Stimulated activated CD8-positive, alpha-beta memory T cell treated with anti-CD3 and anti-CD28 coated beads, Interleukin-2, amount 100 ng/mL, for 48 hours (primary cell): ENCODE data around the gene WDR70.
"Not testable (repeated sequence)": the region's sequence is repeated elsewhere in the genome, so short reads cannot be mapped to it uniquely, and the experiment has no call there.

Experiments used
- DNase-seq, 2 donors: peaks; one replicate each; pipeline ENCODE4 v3.0.0-alpha.2; 2020; ENCODE audit warnings: low read depth in 2 of 2

WDR70 gene

DNA sequence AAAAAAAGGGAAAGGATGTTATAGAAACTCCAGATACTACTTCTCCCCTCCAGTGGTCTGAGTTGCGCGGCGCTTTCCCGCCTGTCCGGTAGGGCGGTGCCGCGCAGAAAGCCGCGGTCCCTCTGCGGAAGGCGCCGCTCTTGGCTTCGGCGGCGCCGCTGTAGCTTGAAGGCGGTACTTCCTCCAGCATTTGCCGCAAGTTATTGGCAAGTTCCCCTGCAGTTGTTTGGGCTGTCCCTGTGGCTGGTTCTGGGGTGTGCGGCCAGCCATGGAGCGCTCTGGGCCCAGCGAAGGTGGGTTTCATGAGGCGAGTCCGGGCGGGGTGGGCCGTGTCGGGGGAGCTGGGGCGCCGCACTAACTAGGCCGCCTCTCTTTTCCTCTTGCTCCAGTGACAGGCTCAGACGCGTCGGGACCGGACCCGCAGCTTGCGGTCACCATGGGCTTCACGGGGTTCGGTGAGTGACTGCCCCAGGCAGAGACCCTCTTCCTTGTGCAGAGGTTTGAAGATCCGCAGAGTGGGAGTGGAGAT is at the start of gene WDR70:
TSS of gene WDR70 (plus strand) at position 219 of the 529 bp plus-strand sequence. CDS start at position 269, 50 bp downstream.
- DNase-seq, result peak; percentile 73

GRCh38 chr5:37334754-37335153 is 44.4 kb upstream of the WDR70 start:
- DNase-seq, result not testable (repeated sequence)

GRCh38 chr5:37342741-37343140 is 36.4 kb upstream of the WDR70 start:
- DNase-seq, result not testable (repeated sequence)

DNA sequence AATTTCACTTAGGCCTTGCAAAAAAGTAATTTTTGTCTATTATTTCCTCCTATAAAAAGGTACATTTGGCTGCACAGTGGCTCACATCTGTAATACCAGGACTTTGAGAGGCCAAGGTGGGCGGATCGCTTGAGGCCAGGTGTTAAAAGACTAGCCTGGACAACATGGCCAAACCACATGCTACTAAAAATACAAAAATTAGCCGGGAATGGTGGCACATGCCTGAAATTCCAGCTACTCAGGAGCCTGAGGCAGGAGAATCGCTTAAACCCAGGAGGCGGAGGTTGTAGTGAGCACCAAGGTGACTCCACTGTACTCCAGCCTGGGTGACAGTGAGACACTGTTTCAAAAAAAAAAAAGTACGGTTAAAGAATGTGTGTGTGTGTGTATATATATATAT is 24.0 kb upstream of the WDR70 start:
- no peak for DNase-seq

DNA sequence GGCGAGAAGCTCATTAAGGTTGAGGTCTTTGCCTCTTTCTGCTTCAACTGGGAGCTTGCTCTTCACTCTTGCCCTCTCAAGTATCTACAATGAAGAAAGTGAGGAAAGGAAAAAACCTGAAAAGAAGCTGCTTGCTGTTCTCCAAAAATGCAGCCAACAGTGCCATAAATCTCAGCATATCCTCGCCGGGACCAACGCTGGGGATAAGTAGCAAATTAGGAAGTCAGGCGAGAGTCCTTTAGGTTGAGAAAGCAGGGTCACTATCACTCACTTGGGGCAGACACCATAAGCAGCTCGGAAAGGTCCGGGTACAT is 8.6 kb upstream of the WDR70 start:
- no peak for DNase-seq

- DNase-seq, result peak; percentile 78 to 86
These were observed 8.0 kb upstream of the WDR70 start, which contains the start of gene NUP155 for GRCh38 chr5:37370864-37371726. TSS of gene NUP155 (minus strand) at chr5:37371106. CDS start at chr5:37370977, 129 bp downstream.

DNA sequence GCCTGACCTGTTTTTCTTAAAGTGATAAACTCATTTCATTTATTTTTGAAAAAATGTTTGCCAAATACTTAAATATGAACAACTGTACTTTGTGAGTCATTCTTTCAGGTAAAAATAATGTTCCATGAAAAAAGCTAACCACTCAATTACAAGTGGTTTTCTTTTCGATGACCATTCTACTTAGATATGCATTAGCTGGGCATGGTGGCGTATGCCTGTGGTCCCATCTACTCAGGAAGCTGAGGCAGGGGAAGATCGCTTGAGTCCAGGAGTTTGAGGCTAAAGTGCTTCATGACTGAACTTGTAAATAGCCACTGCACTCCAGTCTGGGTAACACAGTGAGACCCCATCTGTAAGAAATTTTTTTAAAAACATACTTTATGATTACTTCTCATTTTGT is 4.0 kb upstream of the WDR70 start:
- DNase-seq, result no peak

DNA sequence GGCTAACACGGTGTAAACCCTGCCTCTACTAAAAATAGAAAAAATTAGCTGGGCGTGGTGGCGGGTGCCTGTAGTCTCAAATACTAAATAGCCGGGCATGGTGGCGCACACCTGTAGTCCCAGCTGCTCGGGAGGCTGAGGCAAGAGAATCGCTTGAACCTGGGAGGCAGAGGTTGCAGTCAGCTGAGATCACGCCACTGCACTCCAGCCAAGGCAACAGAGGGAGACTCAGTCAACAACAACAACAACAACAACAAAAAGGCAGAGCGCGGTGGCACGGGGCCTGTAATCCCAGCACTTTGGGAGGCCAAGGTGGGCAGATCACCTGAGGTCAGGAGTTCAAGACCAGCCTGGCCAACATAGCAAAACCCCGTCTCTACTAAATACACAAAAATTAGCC is 1.1 kb upstream of the WDR70 start:
- DNase-seq, result not testable (repeated sequence)

DNA sequence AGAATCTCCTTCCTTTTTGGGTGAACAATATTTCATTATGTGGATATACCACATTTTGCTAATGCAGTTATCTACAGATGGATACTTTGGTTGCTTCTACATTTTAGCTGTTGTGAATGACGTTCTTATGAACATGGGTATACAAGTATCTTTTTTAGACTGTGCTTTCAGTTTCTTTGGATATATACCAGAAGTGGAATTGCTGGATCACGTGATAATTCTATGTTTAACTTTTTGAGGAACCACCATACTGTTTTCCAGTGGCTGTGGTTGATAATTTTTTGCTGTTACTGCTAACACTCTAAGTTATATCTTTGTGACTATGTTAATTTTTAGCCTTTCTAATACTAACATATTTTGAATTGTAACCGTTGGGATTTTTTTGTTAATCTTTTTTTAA is 12.5 kb downstream of the WDR70 start:
- no peak for DNase-seq

- DNase-seq, result no peak
These were observed 17.2 kb downstream of the WDR70 start for GRCh38 chr5:37396352-37396751.

DNA sequence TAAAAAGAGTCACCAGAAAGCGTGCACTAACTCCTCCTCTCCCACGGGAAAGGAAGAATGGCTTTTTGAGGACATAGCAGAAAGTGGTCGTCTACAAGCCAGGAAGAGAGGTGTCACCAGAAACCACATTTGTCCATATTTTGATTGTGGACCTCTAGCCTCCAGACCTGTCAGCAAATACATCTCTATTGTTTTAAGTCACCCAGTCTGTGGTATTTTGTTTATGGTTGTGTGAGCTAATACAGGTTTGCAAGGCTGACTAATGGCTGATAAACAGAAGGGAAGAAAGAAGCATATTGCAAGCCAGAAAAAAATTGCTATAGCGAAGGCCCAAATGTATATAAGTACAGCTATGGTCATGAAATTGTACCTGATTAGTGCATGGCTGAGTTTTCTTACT is 21.4 kb downstream of the WDR70 start:
- DNase-seq, result no peak

- no peak for DNase-seq
These were observed 33.4 kb downstream of the WDR70 start for GRCh38 chr5:37412515-37412914.

- not testable (repeated sequence) for DNase-seq
These were observed 36.3 kb downstream of the WDR70 start for GRCh38 chr5:37415456-37415855.

DNA sequence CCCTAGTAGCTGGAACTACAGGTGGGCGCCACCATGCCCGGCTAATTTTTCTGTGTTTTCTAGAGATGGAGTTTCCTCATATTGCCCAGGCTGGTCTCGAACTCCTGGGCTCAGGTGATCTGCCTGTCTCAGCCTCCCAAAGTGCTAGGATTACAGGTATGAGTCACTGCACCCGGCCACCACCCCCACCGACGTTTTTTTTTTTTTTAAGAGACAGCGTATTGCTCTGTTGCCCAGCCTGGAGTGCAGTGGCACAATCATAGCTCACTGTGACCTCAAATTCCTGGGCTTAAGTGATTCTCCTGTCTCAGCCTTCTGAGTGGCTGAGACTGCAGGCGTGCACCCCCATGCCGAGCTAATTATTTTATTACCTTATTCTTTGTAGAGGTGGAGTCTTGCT is 38.2 kb downstream of the WDR70 start:
- no peak for DNase-seq

DNA sequence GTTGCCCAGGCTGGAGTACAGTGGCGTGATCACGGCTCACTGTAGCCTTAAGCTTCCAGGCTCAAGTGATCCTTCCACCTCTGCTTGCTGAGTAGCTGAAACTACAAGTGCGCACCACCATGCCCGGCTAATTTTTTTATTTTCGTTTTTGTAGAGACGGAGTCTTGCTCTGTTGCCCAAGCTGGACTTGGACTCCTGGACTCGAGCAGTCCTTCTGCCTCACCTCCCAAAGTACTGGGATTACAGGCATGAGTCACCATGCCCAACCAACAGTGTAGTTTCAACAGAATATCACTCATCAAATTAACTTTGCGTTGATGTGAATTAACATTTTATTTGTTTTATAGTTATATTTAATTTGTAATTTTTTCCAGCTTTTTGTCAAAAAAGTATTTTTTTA is 45.3 kb downstream of the WDR70 start:
- no peak for DNase-seq

DNA sequence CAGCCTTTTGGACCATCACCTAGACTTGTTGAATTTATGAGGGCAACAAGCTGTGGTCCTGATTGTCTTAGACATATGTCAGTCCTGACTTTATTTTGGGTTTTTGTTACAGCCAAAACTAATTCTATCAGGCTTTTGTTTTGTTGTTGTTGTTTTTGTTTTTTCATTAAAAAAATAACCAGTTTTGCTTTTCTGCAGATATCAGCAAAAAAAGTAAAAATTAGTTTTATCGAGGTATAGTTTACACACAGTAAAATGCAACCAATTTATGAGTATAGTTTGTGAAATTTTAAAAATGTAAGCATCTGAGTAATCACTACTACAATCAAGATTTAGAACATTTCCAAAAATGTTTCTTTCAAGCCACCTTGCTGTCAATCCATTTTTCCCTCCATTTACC is 48.9 kb downstream of the WDR70 start:
- DNase-seq, result no peak

- no peak for DNase-seq
These were observed 56.1 kb downstream of the WDR70 start for GRCh38 chr5:37435261-37435660.

DNA sequence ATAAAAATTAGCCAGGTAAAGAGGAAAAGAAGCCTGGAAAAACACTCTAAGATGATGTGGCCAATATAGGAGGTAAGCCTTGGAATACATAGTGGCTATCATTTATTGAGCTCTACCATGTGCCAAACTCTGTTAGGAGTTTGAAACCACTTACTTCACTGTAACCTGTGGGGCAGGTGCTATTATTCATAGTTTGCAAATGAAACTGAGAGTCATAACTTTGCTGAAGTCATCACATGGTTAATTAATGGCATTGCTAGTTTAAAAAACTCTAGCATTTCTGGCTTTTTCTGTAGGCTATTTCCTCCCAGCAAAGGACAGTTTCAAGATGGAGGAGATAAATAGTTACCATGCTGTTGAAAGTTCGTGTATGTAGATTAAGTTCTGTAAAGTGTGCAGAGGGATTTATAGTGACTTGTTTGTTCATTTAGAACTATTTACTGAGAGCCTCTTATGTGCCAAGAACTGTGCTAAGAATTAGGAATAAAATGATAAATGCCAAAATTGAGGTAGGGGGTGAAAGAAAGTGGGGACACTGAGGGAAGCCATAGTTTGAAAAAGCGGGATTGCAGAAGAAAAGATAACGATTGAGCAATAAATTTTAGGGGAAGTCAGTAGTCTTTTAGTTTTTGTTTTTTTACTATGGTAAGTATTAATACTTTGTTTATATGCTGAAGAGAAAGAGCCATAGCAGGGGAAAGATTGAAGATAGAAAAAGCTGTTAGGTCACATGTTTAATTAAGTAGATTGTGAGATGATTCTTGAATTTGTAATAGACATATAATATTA is 57.2 kb downstream of the WDR70 start:
- no peak for DNase-seq

DNA sequence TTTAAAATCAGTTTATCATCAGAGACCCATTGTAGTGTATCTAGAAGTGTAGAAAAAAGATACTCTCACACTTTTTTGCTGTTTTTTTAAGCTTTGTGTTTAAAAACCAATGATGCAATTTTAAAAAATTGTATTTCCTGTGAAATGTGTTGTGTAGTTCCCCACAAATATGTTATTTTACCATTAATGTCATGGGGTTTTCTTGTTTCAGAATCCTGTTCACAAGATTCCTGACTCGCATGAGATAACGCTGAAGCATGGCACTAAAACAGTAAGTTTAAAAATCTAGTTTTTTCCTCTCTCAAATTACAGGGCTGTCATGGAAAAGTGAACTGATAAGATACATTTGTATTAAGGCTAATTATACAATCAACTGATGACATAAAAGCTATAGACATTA is 58.6 kb downstream of the WDR70 start:
- DNase-seq, result no peak

- not testable (repeated sequence) for DNase-seq
These were observed 66.7 kb downstream of the WDR70 start for GRCh38 chr5:37445783-37446182.

- DNase-seq, result no peak
These were observed 69.8 kb downstream of the WDR70 start for GRCh38 chr5:37448941-37449340.

- not testable (repeated sequence) for DNase-seq
These were observed 72.9 kb downstream of the WDR70 start for GRCh38 chr5:37451991-37452390.

DNA sequence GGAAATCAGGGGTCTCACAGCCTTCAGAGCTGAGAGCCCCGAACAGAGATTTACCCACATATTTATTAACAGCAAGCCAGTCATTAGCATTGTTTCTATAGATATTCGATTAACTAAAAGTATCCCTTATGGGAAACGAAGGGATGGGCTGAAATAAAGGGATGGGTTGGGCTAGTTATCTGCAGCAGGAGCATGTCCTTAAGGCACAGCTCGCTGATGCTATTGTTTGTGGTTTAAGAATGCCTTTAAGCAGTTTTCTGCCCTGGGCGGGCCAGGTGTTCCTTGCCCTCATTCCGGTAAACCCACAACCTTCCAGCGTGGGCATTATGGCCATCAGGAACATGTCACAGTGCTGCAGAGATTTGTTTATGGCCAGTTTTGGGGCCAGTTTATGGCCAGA is 74.1 kb downstream of the WDR70 start:
- DNase-seq, result not testable (repeated sequence)
